GM21381 (cell line): ENCODE results near the gene CDKN1C.

Source experiments
- ATAC-seq: cut with Tn5 transposase; IDR thresholded peaks from one replicate; pipeline ENCODE4 v1.9.1; 2021; ENCODE audit warnings: mild to moderate bottlenecking, moderate library complexity; ENCODE audit not compliant: unreplicated experiment

The CDKN1C gene

GRCh38 chr11:2848497-2848896, 37.1 kb downstream of the CDKN1C start:
- no peak for ATAC-seq

DNA sequence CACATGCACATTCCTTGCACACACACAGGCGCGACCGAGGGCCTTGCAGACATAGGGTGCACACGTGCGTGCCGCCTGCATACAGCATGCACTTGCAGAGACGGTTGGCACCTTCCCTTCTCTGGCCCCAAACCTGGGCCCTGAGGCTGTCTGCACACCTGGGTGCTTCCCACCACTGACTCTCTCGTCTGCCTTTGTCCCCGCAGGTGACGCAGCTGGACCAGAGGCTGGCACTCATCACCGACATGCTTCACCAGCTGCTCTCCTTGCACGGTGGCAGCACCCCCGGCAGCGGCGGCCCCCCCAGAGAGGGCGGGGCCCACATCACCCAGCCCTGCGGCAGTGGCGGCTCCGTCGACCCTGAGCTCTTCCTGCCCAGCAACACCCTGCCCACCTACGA, 38.0 kb downstream of the CDKN1C start:
- ATAC-seq: no peak

GRCh38 chr11:2846470-2846869, 39.1 kb downstream of the CDKN1C start:
- no peak for ATAC-seq

GRCh38 chr11:2846056-2846455, 39.5 kb downstream of the CDKN1C start:
- ATAC-seq: no peak

GRCh38 chr11:2844996-2845395, 40.6 kb downstream of the CDKN1C start:
- ATAC-seq: no peak

DNA sequence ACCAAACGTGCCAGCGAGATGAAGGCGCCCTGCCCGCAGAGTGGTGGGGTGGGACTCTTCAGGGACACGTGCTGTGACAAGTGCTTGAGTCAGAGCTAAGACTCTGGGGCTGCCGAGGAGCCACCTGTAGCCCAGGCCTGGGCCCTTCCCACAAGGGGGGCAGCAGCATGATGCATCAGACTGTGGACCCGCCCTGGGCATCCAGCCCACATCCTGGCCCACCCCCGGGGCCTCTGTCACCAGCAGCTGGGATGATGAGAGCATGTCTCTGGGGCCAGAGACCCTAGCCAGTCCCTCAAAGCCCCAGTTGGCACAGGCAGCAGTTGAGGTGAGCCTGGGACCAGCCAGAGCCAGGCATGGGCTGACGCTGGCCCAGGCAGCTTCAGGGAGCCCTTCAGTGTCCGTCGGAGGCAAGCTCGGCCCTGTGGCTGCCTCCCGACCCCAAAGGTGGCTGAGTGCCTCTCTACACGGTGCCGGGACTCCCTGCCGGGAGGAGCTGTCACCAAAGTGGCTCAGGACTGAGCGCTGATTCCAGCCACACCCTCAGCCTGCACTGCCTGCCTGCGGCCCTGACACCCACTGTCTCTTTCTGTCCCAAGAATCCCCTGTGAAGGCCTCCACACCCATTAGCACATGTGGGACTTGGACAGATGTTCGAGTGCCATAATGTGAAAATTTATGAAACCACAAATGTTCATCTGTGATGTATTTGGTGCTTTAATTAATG, 41.3 kb downstream of the CDKN1C start:
- no peak for ATAC-seq

- no peak for ATAC-seq
These were observed 42.0 kb downstream of the CDKN1C start for GRCh38 chr11:2843551-2843950.

- ATAC-seq: no peak
These were observed 42.7 kb downstream of the CDKN1C start for GRCh38 chr11:2842876-2843275.

DNA sequence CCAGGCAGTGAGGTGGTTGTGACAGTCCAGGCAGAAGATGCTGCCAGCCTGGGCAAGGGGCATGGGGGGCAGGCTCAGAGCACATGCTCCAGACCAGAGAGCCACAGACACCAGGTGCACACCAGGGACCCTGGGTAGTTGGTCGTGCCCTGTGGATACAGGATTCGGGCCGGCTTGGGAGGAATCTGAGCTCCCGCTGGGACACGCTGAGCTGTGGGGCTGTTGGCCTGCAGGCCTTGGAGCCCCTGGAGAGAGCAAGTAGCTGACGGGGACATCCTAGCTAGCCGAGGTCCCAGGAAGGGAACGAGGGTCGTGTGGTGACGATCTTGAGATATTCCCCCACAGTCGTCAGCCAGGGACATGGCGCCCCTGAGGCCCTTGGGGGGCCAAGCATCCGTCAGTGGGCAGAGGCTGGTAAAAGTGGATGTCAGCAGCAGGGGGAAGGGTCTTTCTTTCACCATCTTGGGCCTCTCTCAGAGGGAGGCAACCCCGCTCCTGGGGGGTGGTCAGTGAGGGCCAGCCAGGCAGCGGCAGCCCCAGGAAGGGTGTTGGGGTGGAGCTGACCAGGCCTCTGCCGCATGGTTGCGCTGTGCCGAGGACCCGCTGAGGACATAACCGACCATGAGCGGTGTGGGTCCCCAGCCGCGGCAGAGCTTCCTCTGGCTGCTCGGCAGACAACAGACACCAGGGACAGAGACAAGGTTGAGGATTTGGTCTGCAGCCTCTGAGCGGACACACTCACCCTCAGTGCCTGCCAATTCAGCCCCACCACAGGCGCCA, 44.0 kb downstream of the CDKN1C start:
- no peak for ATAC-seq

GRCh38 chr11:2839395-2839943, 46.1 kb downstream of the CDKN1C start:
- no peak for ATAC-seq

DNA sequence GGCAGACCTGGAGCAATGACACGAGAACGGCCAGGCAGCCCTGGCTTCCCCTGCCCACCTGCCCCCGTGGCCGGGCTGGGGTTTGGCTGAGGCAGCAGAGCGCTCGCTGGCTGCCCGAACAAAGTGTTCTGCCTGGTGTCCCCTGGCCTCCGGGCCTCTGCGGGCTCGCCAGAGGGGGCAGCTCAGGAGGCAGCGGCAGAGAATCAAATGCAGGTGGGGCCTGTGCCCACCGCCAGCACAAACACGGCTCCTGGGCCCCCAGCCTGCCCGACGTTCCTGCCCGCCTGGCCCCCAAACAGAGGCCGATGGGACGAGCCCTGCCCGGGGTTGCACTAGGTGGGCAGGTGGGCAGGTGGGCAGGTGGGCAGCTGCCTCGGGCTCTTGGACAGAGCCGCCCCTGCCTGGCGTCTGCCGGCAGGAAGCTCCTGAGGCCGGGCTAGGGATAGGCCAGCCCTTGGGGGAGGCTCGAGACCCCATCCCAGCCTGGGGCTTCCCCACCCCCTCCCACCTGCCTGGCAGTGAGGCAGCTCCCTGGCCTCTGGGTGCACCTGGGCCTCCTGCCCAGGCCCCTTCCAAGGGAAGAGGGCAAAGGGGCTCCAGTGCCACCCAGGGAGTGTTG, 46.8 kb downstream of the CDKN1C start:
- no peak for ATAC-seq

DNA sequence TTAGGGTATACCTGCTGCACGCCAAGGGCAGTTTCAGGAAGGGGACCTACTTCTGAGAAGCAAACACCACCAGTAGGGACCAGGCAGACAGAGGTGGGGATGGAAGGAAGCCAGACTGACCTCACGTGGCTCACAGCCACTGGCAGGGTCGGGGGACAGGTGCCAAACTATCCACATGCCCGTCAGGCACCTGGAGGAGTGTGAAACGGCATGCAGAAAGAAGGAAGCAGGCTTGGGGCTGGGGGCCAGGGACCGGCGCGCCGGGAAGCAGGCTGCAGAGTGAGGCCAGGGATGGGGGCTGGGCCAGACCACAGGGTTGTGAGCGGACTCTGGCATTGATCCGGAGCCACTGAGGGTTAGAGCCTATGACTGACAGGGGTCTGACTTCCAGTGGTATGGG, 47.5 kb downstream of the CDKN1C start:
- ATAC-seq: no peak

DNA sequence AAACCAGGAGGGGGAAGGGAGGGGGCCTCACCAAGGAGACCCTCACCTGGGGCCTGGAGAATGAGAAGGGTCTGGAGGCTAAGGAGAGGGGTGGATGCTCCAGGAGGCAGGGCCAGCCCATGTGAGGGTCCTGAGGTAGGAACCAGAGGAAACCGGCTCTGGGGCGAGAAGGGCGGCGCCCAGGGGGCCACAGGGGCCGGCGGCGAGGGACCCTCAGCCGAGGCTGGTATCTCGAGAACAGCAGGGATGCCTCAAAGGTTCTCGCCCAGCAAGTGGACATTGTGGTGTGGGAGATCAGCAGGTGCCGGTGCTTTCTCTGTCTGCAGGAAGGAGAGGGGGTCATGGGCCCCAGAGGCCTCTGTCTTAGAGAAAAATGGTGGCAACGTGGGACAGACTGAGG, 47.9 kb downstream of the CDKN1C start:
- ATAC-seq: no peak

GRCh38 chr11:2837096-2837601, 48.4 kb downstream of the CDKN1C start:
- ATAC-seq: no peak

DNA sequence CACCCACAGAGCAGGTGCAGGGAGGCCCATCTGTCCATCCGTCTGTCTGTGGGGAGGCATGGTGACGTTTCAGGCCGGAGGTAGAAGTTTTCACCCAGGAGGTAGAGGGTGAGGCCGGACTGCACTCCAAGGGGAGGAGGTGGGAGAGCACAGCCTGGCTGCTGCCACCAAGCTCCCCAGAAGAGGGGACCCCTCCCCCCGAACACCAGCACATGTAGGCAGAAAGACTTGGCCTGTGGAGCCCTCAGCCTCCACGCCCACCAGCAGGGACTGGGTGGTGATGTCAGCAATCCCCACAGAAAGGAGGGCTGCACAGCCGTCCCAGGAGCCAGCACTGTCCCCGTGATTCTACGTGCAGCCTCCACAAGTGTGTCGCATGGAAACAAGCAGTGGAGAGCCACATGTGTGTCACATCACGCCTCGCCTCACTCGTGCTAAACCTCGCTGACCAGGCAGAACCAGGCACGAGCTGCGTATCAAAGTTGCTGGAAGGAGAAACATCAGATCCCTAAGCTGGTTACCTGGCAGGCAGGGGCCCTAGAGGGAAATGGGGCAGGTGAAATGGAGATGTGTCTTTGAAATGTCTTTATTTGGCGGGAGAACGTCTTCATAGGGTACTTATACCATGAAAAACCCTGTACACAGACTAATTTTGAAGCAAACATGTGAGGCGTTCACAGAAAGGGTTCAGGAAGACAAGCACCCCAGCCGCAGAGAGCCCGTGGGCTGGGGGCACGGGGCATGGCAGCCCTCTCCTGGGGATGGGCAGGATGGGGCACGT, 49.1 kb downstream of the CDKN1C start:
- ATAC-seq: no peak

DNA sequence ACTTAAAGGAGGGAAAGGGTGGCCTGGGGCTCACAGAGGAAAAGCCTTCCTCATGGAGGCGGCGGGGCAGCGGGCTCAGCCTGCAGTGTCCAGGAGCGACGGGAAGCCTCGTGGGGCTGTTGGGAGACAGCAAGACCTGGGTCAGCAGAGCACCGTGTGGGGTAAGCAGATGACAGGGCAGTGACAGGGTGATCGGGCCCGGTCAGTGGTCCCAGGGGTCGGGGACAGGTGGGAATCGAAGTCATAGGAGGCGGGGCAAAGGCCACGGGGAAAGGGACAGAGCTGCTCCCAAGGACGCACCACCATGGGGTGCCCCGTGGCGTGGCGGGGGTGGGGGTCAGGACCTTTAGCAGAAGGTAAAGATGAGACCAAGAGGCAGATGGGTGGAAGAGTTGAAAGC, 49.8 kb downstream of the CDKN1C start:
- no peak for ATAC-seq

DNA sequence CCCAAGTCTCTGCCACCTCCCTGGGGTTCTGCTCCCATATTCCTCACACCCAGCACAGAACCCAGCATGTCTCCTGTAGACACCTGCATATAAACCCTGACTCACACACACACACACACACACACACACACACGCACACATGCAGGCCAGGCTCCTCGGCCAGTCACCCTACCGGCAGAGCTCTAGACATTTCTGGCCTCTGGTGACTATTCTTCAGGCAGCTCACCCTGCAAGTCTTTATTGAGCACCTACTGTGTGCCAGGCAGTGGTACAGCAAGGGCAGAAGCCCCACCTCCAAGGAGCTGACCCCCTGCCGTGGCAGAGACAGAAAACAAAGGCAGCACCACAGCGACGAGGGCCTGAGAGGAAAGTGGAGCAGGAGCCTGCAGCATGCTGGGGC, 50.3 kb downstream of the CDKN1C start:
- no peak for ATAC-seq

- ATAC-seq: no peak
These were observed 50.9 kb downstream of the CDKN1C start for GRCh38 chr11:2834503-2835273.

GRCh38 chr11:2833716-2834502, 51.7 kb downstream of the CDKN1C start:
- ATAC-seq: no peak
